ENCODE measurements around the gene CLASP1.
"Not testable (repeated sequence)": the region's sequence is repeated elsewhere in the genome, so short reads cannot be mapped to it uniquely, and the experiment has no call there.

CLASP1 gene

GRCh38 chr2:121582272-121582671 is 67.0 kb downstream of the CLASP1 start:
- no peak for DNase-seq (ENCODE audit: low read depth in 1 of 2, low spot score in 1 of 2)

- DNase-seq (ENCODE audit: low read depth in 1 of 2, low spot score in 1 of 2): no peak
These were observed 70.0 kb downstream of the CLASP1 start for GRCh38 chr2:121579309-121579708.

- DNase-seq (ENCODE audit: low read depth in 1 of 2, low spot score in 1 of 2): no peak
These were observed 71.9 kb downstream of the CLASP1 start for GRCh38 chr2:121577381-121577780.

- no peak for DNase-seq (ENCODE audit: low read depth in 1 of 2, low spot score in 1 of 2)
These were observed 73.0 kb downstream of the CLASP1 start for GRCh38 chr2:121576263-121576662.

GRCh38 chr2:121575800-121576199 is 73.5 kb downstream of the CLASP1 start:
- no peak for DNase-seq (ENCODE audit: low read depth in 1 of 2, low spot score in 1 of 2)

- DNase-seq (ENCODE audit: low read depth in 1 of 2, low spot score in 1 of 2): no peak
These were observed 78.6 kb downstream of the CLASP1 start for GRCh38 chr2:121570667-121571055.

GRCh38 chr2:121570036-121570666 is 79.1 kb downstream of the CLASP1 start:
- DNase-seq (ENCODE audit: low read depth in 1 of 2, low spot score in 1 of 2): no peak

GRCh38 chr2:121567957-121568409 is 81.3 kb downstream of the CLASP1 start:
- no peak for DNase-seq (ENCODE audit: low read depth in 1 of 2, low spot score in 1 of 2)

GRCh38 chr2:121567452-121567851 is 81.8 kb downstream of the CLASP1 start:
- DNase-seq (ENCODE audit: low read depth in 1 of 2, low spot score in 1 of 2): no peak

- DNase-seq (ENCODE audit: low read depth in 1 of 2, low spot score in 1 of 2): no peak
These were observed 83.6 kb downstream of the CLASP1 start for GRCh38 chr2:121565389-121566250.

- DNase-seq (ENCODE audit: low read depth in 1 of 2, low spot score in 1 of 2): no peak
These were observed 84.4 kb downstream of the CLASP1 start for GRCh38 chr2:121564905-121565304.

- not testable (repeated sequence) for DNase-seq (ENCODE audit: low read depth in 1 of 2, low spot score in 1 of 2)
These were observed 85.5 kb downstream of the CLASP1 start for GRCh38 chr2:121563754-121564153.

GRCh38 chr2:121562269-121563176 is 86.7 kb downstream of the CLASP1 start:
- no peak for DNase-seq (ENCODE audit: low read depth in 1 of 2, low spot score in 1 of 2)

- DNase-seq (ENCODE audit: low read depth in 1 of 2, low spot score in 1 of 2): no peak
These were observed 87.5 kb downstream of the CLASP1 start for GRCh38 chr2:121561617-121562268.

GRCh38 chr2:121558329-121558728 is 90.9 kb downstream of the CLASP1 start:
- DNase-seq (ENCODE audit: low read depth in 1 of 2, low spot score in 1 of 2): no peak

GRCh38 chr2:121555008-121555407 is 94.3 kb downstream of the CLASP1 start:
- no peak for DNase-seq (ENCODE audit: low read depth in 1 of 2, low spot score in 1 of 2)

- DNase-seq (ENCODE audit: low read depth in 1 of 2, low spot score in 1 of 2): not testable (repeated sequence)
These were observed 96.6 kb downstream of the CLASP1 start for GRCh38 chr2:121552477-121553180.

- DNase-seq (ENCODE audit: low read depth in 1 of 2, low spot score in 1 of 2): no peak
These were observed 98.6 kb downstream of the CLASP1 start for GRCh38 chr2:121550669-121551068.

- DNase-seq (ENCODE audit: low read depth in 1 of 2, low spot score in 1 of 2): no peak
These were observed 101.6 kb downstream of the CLASP1 start for GRCh38 chr2:121547646-121548045.

GRCh38 chr2:121545913-121546312 is 103.3 kb downstream of the CLASP1 start:
- no peak for DNase-seq (ENCODE audit: low read depth in 1 of 2, low spot score in 1 of 2)
